Inflammatory macrophage treated with lipopolysaccharide for 4 hours (primary cell): Measurements from ENCODE around the gene SCD5.

Source experiments
- DNase-seq: peaks from one replicate; pipeline ENCODE4 v3.0.0-alpha.2; 2020

The SCD5 gene

DNA sequence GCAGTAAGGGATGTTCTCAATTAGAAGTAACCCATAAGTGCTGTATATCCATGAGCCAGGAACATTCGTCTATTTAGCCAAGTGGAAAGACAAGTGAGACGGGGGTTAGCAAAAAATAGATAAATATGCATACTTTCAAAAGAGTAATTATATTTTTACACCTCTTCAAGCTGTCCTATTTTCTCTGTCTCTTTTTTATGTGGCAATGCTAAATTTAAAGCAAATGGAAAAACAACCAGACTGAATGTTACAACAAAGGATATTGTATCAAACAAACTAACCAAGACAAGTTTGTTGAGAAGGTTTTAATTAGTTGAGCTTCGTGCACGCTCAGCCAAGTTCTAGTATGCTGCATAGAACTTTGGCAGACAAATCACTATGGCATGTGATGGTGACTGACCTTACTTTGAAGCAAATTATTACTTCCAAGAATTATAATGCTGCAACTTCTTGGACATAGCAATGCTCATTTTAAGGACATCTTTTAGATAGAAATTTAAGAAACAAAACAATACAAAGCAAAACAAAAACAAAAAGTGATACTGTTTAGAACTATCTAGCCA lies 175.4 kb downstream of the SCD5 start:
- no peak for DNase-seq

DNA sequence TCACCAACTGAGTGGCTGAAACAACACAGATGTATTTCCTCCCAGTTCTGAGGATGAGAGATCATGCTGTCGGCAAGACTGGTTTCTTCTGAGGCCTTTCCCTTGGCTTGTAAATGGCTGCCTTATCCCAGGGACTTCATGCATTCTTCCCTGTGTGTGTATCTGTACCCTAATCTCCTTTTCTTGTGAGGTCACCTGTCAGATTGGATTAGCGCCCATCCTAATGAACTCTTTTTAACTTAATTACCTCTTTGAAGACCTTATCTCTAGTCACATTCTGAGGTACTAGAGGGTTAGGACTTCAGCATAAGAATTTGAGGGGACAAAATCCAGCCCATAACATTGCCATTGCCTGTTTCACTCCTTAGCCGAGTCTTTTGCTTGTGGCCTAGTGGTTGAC lies 177.3 kb downstream of the SCD5 start:
- DNase-seq = no peak

DNA sequence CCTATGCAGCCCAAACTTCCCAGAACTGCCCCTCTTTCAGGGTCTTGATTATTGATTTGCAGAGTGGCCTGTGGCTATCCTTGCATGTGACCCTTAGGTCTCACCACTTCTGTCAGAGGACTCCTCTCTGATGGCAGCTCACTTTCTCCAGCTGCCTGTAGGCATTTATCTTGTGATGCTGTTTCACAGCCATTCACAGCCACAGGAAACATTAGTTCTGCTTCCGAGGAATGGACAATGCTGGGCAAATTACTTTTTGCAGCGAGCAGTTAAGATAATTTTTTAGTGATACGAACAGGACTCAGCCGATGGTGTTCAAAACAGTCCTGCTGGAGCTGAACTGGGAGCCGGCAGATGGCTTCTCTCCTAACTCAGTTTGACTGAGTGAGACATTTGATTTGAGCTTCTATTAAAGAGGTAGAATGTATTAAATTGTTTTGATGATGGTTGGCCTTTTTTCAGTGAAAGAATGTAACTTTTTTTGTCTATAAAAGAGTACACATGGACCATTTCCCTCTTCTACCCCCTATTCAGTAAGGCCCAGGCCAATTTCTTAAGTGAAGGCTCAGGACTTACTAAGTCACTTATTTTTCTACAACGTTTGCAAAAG lies 178.4 kb downstream of the SCD5 start:
- no peak for DNase-seq

DNA sequence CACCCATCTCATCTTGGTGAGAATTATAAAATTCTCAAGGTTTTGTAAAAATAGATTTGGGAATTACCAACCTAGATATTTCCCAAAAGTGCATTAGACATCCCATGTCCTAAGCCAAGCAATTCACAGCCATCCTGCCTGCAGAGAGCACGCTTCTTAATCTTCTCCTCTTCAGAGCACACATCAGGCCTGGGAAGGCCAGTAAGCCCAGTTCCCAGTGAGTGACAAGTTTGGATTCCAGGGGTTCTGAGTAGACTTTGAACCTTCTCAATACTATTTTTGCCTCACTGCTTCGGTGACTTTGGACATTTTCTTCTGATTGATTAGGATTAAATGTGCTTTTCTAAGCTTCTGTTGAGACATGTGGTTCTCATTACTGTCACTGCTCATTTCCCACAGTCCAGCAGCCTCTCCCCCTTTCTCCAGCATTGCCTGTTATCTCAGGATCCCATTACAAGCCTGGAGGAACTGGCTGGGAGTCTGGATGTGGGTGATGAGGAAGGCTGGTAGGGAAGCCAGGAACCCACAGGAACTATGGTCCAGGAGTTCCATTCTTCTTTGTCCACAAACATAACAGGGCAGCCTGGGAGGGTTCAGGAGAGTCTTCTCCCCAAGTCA lies 180.4 kb downstream of the SCD5 start:
- DNase-seq = no peak

- no peak for DNase-seq
Observed at GRCh38 chr4:82614838-82615449, 183.7 kb downstream of the SCD5 start.

GRCh38 chr4:82613121-82613520 lies 185.5 kb downstream of the SCD5 start:
- no peak for DNase-seq

DNA sequence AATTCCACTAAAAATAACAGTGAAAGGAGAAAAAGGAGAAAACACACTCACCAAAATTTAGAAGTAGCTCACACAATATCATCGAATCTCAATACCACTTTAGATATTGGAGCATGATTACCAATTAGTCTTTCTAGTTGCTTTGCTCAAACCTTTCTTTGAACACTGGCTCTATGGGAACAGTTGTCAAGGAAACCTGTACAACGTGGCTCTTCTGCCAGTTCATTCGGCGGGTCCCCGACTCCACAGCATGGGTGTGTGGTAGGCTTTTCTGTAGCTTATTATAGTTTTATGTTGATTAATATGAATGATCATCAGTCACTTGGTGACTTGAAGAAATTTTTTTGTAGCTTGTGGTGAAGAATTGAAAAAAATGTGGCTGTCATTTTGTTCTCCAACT lies 186.6 kb downstream of the SCD5 start:
- no peak for DNase-seq

GRCh38 chr4:82611527-82611926 lies 187.1 kb downstream of the SCD5 start:
- DNase-seq = no peak

DNA sequence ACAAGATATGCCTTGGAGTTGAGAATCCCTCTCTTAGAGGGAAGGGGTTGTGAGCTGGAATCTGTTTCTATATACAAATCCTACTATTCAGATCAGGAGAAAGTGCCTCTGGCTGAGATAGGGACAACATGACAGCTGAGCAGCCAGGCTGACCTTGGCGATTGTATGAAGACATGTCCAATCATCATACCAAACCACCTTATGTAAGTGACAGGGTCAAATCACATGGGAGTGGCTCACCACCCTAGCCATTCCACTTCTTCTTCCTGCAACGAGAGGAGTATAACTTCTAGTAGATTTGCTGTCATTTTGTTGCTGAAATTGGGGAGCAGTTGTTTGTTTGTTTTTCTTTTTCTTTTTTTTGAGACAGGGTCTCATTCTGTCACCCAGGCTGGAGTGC lies 188.6 kb downstream of the SCD5 start:
- peak; percentile 17 for DNase-seq

GRCh38 chr4:82606622-82607021 lies 192.0 kb downstream of the SCD5 start:
- no peak for DNase-seq

GRCh38 chr4:82604522-82604921 lies 194.1 kb downstream of the SCD5 start:
- DNase-seq = no peak

DNA sequence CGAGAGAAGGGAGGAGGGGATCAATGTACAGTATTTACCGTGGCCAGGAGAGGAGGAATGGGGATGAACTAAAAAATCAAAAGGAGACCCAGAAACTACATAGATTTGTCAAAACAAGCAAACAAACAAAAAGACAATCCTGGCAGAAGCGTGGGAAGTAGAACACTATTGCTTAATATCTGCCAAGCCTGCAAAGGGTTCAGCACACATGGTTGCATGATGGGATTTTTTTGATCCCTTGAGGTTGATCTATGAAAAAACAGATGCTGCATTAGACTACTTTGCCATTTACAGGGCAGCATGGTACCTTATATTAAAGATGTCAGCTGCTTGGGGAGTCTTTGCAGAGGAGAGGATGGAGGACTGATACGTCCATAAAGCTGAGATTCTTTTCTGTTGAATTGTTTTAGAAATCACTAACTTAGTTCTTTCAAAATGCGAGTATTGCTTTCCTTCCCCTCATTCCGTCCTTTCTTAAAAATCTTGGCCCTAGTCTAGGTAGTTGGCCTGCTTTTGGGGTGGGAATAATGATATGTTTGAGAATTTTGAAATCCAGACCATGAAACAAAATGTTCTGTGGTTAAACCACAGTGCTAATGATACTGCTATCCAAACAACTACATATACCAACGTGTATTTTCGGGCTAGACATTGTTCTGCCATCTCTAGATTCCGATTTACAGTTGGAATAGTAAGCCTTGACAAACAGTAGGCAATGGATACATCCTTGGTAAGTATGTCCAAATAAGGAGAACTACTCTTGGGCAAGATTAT lies 197.2 kb downstream of the SCD5 start:
- DNase-seq = peak; percentile 7

- DNase-seq = no peak
Observed at GRCh38 chr4:82599336-82599735, 199.3 kb downstream of the SCD5 start.

DNA sequence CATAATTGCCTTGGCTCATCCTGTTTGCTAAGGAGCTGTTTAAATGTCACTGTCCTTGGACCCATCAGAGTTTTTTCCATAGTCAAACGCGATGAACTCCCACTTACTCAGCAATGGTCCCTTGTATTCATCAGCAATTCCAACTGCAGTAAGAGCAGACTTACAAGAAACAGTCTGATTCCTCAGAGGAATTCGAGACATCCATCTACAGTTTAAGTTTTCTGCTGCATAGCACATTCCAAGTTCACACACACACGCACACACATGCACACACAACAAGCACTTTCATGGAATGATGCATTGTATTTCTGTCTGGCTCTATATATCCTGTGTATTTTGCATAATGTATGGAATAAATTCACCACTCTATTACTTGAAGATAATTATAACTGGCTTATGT lies 204.1 kb downstream of the SCD5 start:
- DNase-seq = no peak

- DNase-seq = no peak
Observed at GRCh38 chr4:82593411-82593810, 205.2 kb downstream of the SCD5 start.

DNA sequence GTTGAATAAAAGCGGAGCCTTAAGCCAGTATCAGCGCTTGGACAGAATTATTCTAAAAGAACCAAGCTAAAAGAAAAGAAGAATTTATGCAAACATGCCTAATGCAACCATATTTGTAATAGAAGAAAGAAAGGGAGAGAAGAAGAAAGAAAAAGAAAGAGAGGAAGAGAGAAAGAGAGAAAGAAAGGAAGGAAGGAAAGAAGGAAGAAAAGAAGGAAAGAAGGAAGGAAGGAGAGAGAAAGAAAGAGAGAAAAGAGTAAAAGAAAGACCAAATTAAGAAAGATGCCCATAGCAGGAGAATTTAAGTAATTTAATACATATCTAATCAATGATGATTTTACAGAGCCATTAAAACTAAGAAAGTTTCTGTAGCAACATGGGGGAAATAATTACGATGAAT lies 206.0 kb downstream of the SCD5 start:
- DNase-seq = no peak

DNA sequence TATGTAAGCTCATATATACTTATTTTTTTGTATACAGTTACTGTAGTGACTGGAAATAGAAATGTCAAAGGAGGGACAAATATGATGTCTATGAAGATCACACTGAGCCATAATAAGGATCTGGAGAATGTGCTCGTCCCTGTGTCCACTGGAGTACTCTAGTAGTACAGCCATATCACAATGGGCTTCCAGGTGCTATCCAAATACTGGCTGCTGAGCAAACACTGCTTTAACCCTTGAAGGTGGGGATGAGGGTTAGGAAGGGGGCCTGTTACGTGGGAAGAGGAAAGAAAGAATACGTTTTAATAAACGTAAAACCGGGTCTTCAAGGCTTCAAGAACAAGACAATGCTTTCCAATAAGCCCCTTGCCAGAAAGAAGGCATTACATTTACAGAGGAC lies 207.0 kb downstream of the SCD5 start:
- no peak for DNase-seq

- DNase-seq = no peak
Observed at GRCh38 chr4:82589756-82590155, 208.8 kb downstream of the SCD5 start.

GRCh38 chr4:82588771-82589270 lies 209.8 kb downstream of the SCD5 start:
- no peak for DNase-seq

DNA sequence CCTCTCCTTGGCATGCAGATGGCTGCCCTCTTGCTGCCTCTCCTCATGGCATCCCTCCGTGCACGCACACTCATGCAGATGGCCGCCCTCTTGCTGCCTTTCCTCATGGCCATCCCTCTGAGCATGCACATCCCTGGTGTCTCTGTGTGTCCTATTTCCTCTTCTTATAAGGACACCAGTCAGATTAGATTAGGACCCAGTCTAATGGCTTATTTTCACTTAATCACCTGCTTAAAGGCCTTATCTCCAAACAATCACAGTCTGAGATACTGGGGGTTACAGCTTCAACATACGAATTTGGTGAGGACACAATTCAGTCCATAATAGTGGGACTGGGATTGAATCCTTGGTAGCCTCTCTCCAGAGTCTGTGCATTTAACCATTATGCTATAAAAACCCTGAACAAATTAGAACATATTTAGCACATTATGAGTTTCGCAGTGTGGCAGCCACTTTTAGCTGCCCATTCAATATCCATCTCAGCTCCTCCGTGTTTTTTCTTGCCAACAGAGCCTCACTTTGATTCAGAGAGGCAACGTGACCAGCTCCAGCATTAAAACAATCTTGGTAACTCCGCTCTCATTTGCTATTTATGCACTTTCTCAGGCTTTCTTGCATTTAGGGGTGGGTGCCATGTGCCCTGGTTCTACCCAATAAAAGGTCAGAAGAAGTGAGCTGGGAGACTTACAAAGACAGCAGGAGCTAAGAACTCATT lies 210.6 kb downstream of the SCD5 start:
- no peak for DNase-seq

GRCh38 chr4:82585690-82586435 lies 212.7 kb downstream of the SCD5 start:
- no peak for DNase-seq

DNA sequence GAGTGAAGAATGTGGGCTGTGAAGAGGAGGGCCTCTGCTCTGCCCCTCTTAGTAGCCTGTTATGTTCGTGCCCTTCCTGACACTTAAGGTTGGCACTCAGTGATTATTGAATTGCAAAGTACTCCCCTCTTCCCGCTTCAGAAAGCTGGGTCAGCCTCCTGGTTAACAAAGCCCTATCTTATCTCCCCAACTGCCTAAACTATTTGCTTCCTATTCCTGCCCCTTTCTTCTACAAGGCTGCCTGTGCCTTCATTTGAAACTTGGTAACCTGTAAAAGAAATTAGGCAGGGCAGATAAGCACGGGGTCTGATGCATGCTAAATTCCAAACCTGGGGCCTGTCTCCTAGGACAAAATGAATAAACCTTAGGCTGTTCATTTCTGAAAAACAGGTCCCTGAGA lies 213.7 kb downstream of the SCD5 start:
- no peak for DNase-seq
